HG03442 (cell line): ENCODE results near the gene KCP.

Experiments used
- ATAC-seq: cut with Tn5 transposase; IDR thresholded peaks from one replicate; pipeline ENCODE4 v1.9.1; 2021; ENCODE audit warnings: mild to moderate bottlenecking, moderate library complexity; ENCODE audit not compliant: unreplicated experiment

KCP gene

GRCh38 chr7:128888756-128889095 lies 21.8 kb downstream of the KCP start:
- ATAC-seq = no peak

- no peak for ATAC-seq
Observed at GRCh38 chr7:128888039-128888755, 22.3 kb downstream of the KCP start.

GRCh38 chr7:128887169-128888038 lies 23.1 kb downstream of the KCP start:
- no peak for ATAC-seq

- ATAC-seq = no peak
Observed at GRCh38 chr7:128886391-128887168, 23.9 kb downstream of the KCP start.

- ATAC-seq = no peak
Observed at GRCh38 chr7:128885370-128886187, 24.9 kb downstream of the KCP start.

GRCh38 chr7:128884561-128885369 lies 25.7 kb downstream of the KCP start:
- ATAC-seq = no peak

GRCh38 chr7:128883622-128884448 lies 26.7 kb downstream of the KCP start:
- ATAC-seq = peak; percentile 77

- no peak for ATAC-seq
Observed at GRCh38 chr7:128882134-128882533, 28.4 kb downstream of the KCP start.

GRCh38 chr7:128881458-128882125 lies 28.9 kb downstream of the KCP start:
- ATAC-seq = no peak

GRCh38 chr7:128880791-128881457 lies 29.6 kb downstream of the KCP start:
- no peak for ATAC-seq

- ATAC-seq = no peak
Observed at GRCh38 chr7:128879939-128880746, 30.4 kb downstream of the KCP start.

- no peak for ATAC-seq
Observed at GRCh38 chr7:128879461-128879938, 31.0 kb downstream of the KCP start.

GRCh38 chr7:128878226-128879105 lies 32.0 kb downstream of the KCP start:
- ATAC-seq = no peak

GRCh38 chr7:128877756-128878120 lies 32.8 kb downstream of the KCP start:
- no peak for ATAC-seq

GRCh38 chr7:128876978-128877755 lies 33.3 kb downstream of the KCP start:
- no peak for ATAC-seq
